Rectal smooth muscle tissue (tissue), 1 donor: ENCODE measurements around the gene SND1.

ENCODE experiments used
- H3K27ac ChIP-seq: one replicate; pipeline ENCODE4 v1.7.0; 2013; ENCODE audit warnings: low read depth, low read length, inconsistent platforms
- H3K27me3 ChIP-seq: one replicate; pipeline ENCODE4 v1.7.0; 2013; ENCODE audit warnings: low read length; ENCODE audit not compliant: control insufficient read depth, insufficient read depth
- H3K36me3 ChIP-seq: one replicate; pipeline ENCODE4 v1.7.0; 2013; ENCODE audit warnings: low read length; ENCODE audit not compliant: control insufficient read depth, insufficient read depth
- H3K4me1 ChIP-seq: one replicate; pipeline ENCODE4 v1.7.0; 2013; ENCODE audit warnings: low read length; ENCODE audit not compliant: control insufficient read depth, insufficient read depth
- H3K4me3 ChIP-seq: one replicate; pipeline ENCODE4 v1.7.0; 2013; ENCODE audit warnings: low read length
- H3K9ac ChIP-seq: one replicate; pipeline ENCODE4 v1.7.0; 2013; ENCODE audit warnings: low read length

The SND1 gene

GRCh38 chr7:128000048-128000447 lies 348.1 kb downstream of the SND1 start:
- no peak overlapping the region for H3K27ac ChIP-seq
- H3K4me1 ChIP-seq, result peaks cover 8% of the 10 kb centered on the region

GRCh38 chr7:128000854-128001265 lies 348.9 kb downstream of the SND1 start:
- Histone ChIP-seq H3K36me3 (peaks cover 2% of the 10 kb centered on the region), H3K9ac (no peak overlapping the region), H3K27ac (no peak overlapping the region), H3K4me3 (no peak overlapping the region), H3K4me1 (peaks cover under 1% of the 10 kb centered on the region), H3K27me3 (no peaks in the 10 kb centered on the region)

More at GRCh38 chr7:128000048-128000447, 348.1 kb downstream of the SND1 start:
- no peaks in the 10 kb centered on the region for H3K27me3 ChIP-seq
- H3K9ac ChIP-seq, result no peak overlapping the region
- no peak overlapping the region for H3K4me3 ChIP-seq
- peaks cover 2% of the 10 kb centered on the region for H3K36me3 ChIP-seq

GRCh38 chr7:128003167-128003566 lies 351.2 kb downstream of the SND1 start:
- H3K27me3 ChIP-seq, result no peaks in the 10 kb centered on the region
- H3K9ac ChIP-seq, result no peak overlapping the region
- H3K36me3 ChIP-seq, result no peaks in the 10 kb centered on the region
- H3K4me3 ChIP-seq, result no peak overlapping the region
- H3K27ac ChIP-seq, result no peak overlapping the region
- no peaks in the 10 kb centered on the region for H3K4me1 ChIP-seq

GRCh38 chr7:128003787-128004186 lies 351.8 kb downstream of the SND1 start:
- H3K27ac ChIP-seq, result no peak overlapping the region
- no peak overlapping the region for H3K9ac ChIP-seq
- no peaks in the 10 kb centered on the region for H3K27me3 ChIP-seq
- no peak overlapping the region for H3K4me3 ChIP-seq
- H3K36me3 ChIP-seq, result no peaks in the 10 kb centered on the region
- no peaks in the 10 kb centered on the region for H3K4me1 ChIP-seq

GRCh38 chr7:128004623-128005022 lies 352.6 kb downstream of the SND1 start:
- Histone ChIP-seq H3K27ac (no peak overlapping the region), H3K9ac (no peak overlapping the region), H3K4me1 (no peaks in the 10 kb centered on the region), H3K4me3 (no peak overlapping the region), H3K27me3 (no peaks in the 10 kb centered on the region), H3K36me3 (no peaks in the 10 kb centered on the region)

GRCh38 chr7:128005117-128005516 lies 353.1 kb downstream of the SND1 start:
- Histone ChIP-seq H3K4me1 (no peaks in the 10 kb centered on the region), H3K27ac (no peak overlapping the region), H3K4me3 (no peak overlapping the region), H3K36me3 (no peaks in the 10 kb centered on the region), H3K9ac (no peak overlapping the region), H3K27me3 (no peaks in the 10 kb centered on the region)

- Histone ChIP-seq H3K27ac (no peak overlapping the region), H3K36me3 (no peaks in the 10 kb centered on the region), H3K27me3 (no peaks in the 10 kb centered on the region), H3K4me1 (no peaks in the 10 kb centered on the region), H3K4me3 (no peak overlapping the region), H3K9ac (no peak overlapping the region)
Observed at GRCh38 chr7:128005759-128006159, 353.8 kb downstream of the SND1 start.

GRCh38 chr7:128006550-128007302 lies 354.7 kb downstream of the SND1 start:
- Histone ChIP-seq H3K27ac (no peak overlapping the region), H3K4me1 (peaks cover 5% of the 10 kb centered on the region), H3K9ac (no peak overlapping the region), H3K36me3 (no peaks in the 10 kb centered on the region), H3K4me3 (no peak overlapping the region), H3K27me3 (no peaks in the 10 kb centered on the region)

- H3K27ac ChIP-seq, result no peak overlapping the region
- no peak overlapping the region for H3K4me3 ChIP-seq
- peaks cover 5% of the 10 kb centered on the region for H3K4me1 ChIP-seq
- H3K36me3 ChIP-seq, result no peaks in the 10 kb centered on the region
- no peaks in the 10 kb centered on the region for H3K27me3 ChIP-seq
- no peak overlapping the region for H3K9ac ChIP-seq
Observed at GRCh38 chr7:128007303-128007680, 355.3 kb downstream of the SND1 start.

- Histone ChIP-seq H3K36me3 (no peaks in the 10 kb centered on the region), H3K4me3 (no peak overlapping the region)
Observed at GRCh38 chr7:128008141-128008540, 356.1 kb downstream of the SND1 start.

GRCh38 chr7:128008744-128009143 lies 356.8 kb downstream of the SND1 start:
- Histone ChIP-seq H3K27ac (no peak overlapping the region), H3K9ac (no peak overlapping the region), H3K4me3 (no peak overlapping the region), H3K36me3 (no peaks in the 10 kb centered on the region), H3K4me1 (peaks cover 5% of the 10 kb centered on the region), H3K27me3 (no peaks in the 10 kb centered on the region)

More at GRCh38 chr7:128008141-128008540, 356.1 kb downstream of the SND1 start:
- Histone ChIP-seq H3K9ac (no peak overlapping the region), H3K27ac (no peak overlapping the region), H3K27me3 (no peaks in the 10 kb centered on the region), H3K4me1 (peaks cover 5% of the 10 kb centered on the region)

- H3K4me1 ChIP-seq, result peaks cover 5% of the 10 kb centered on the region
- H3K9ac ChIP-seq, result no peak overlapping the region
- H3K27me3 ChIP-seq, result no peaks in the 10 kb centered on the region
- H3K36me3 ChIP-seq, result no peaks in the 10 kb centered on the region
- peak overlapping the region; percentile 21 for H3K27ac ChIP-seq
- no peak overlapping the region for H3K4me3 ChIP-seq
Observed at GRCh38 chr7:128010391-128011127, 358.6 kb downstream of the SND1 start.
